ENCODE results near the gene ABCG1. TPM values are rescaled to one million over a fixed set of nuclear protein-coding genes. Genes with fewer than 3 reads are reported as not detected.

Gene ABCG1
- polyA plus RNA-seq, 4 donors: 5.5 to 46.5 (median 21.2) TPM

GRCh38 chr21:42230636-42231035, 11.7 kb downstream of the ABCG1 start:
- DNase-seq (no peak), FAIRE-seq (no peak)
- H3K27ac ChIP-seq (ENCODE audit: low read depth in 1 of 3, low read length in 2 of 3): no peak overlapping the region
- peaks cover 0 to 13% (median 0%) of the 10 kb centered on the region in 3 donors for H3K36me3 ChIP-seq (ENCODE audit: control insufficient read depth in 3 of 3, insufficient read depth in 2 of 3, low read depth in 1 of 3, low read length in 3 of 3)
- H3K4me1 ChIP-seq (ENCODE audit: control insufficient read depth in 3 of 3, insufficient read depth in 2 of 3, low read depth in 1 of 3, low read length in 2 of 3): peaks cover 18 to 60% (median 25%) of the 10 kb centered on the region in 3 donors
- no peaks in the 10 kb centered on the region for H3K27me3 ChIP-seq (ENCODE audit: control insufficient read depth in 3 of 3, insufficient read depth in 3 of 3, low read length in 3 of 3)
- H3K9me3 ChIP-seq (ENCODE audit: control insufficient read depth in 2 of 2, insufficient read depth in 1 of 2, low read depth in 1 of 2, low read length in 1 of 2): peaks cover 0 to 11% of the 10 kb centered on the region in 2 donors
- WGBS, 3 donors: 77 to 91% (median 90%) methylated on average over 13 of the region's 13 CpGs
- H3K4me3 ChIP-seq (ENCODE audit: low read depth in 1 of 3, low read length in 3 of 3): no peak overlapping the region

GRCh38 chr21:42231756-42232155, 12.8 kb downstream of the ABCG1 start:
- DNase-seq (no peak), FAIRE-seq (no peak)
- H3K27me3 ChIP-seq (ENCODE audit: control insufficient read depth in 3 of 3, insufficient read depth in 3 of 3, low read length in 3 of 3): no peaks in the 10 kb centered on the region
- no peak overlapping the region for H3K4me3 ChIP-seq (ENCODE audit: low read depth in 1 of 3, low read length in 3 of 3)
- peaks cover 18 to 59% (median 27%) of the 10 kb centered on the region in 3 donors for H3K4me1 ChIP-seq (ENCODE audit: control insufficient read depth in 3 of 3, insufficient read depth in 2 of 3, low read depth in 1 of 3, low read length in 2 of 3)
- H3K9me3 ChIP-seq (ENCODE audit: control insufficient read depth in 2 of 2, insufficient read depth in 1 of 2, low read depth in 1 of 2, low read length in 1 of 2): peaks cover 0 to 11% of the 10 kb centered on the region in 2 donors
- WGBS, 3 donors: 96 to 100% (median 100%) methylated on average over 2 of the region's 2 CpGs
- H3K36me3 ChIP-seq (ENCODE audit: control insufficient read depth in 3 of 3, insufficient read depth in 2 of 3, low read depth in 1 of 3, low read length in 3 of 3): peaks cover 0 to 11% (median 0%) of the 10 kb centered on the region in 3 donors
- H3K27ac ChIP-seq (ENCODE audit: low read depth in 1 of 3, low read length in 2 of 3): no peak overlapping the region

- Histone ChIP-seq H3K36me3 (ENCODE audit: control insufficient read depth in 3 of 3, insufficient read depth in 2 of 3, low read depth in 1 of 3, low read length in 3 of 3) (peaks cover 0 to 11% (median 0%) of the 10 kb centered on the region in 3 donors), H3K9me3 (ENCODE audit: control insufficient read depth in 2 of 2, insufficient read depth in 1 of 2, low read depth in 1 of 2, low read length in 1 of 2) (peaks cover 0 to 11% of the 10 kb centered on the region in 2 donors), H3K27ac (ENCODE audit: low read depth in 1 of 3, low read length in 2 of 3) (peak overlapping the region in 1 of 3 donors; percentile 46), H3K27me3 (ENCODE audit: control insufficient read depth in 3 of 3, insufficient read depth in 3 of 3, low read length in 3 of 3) (no peaks in the 10 kb centered on the region), H3K4me1 (ENCODE audit: control insufficient read depth in 3 of 3, insufficient read depth in 2 of 3, low read depth in 1 of 3, low read length in 2 of 3) (peaks cover 18 to 54% (median 25%) of the 10 kb centered on the region in 3 donors), H3K4me3 (ENCODE audit: low read depth in 1 of 3, low read length in 3 of 3) (no peak overlapping the region)
- peak in 1 of 2 donors; percentile 22 for DNase-seq
- 79 to 85% (median 80%) methylated on average over 8 of the region's 8 CpGs for WGBS, 3 donors
- no peak for FAIRE-seq
These were observed 13.4 kb downstream of the ABCG1 start for GRCh38 chr21:42232176-42232825.

GRCh38 chr21:42233067-42233961, 14.4 kb downstream of the ABCG1 start:
- WGBS, 3 donors: 20 to 28% (median 24%) methylated on average over 14 of the region's 14 CpGs
- peaks cover 0 to 5% of the 10 kb centered on the region in 2 donors for H3K9me3 ChIP-seq (ENCODE audit: control insufficient read depth in 2 of 2, insufficient read depth in 1 of 2, low read depth in 1 of 2, low read length in 1 of 2)
- H3K4me3 ChIP-seq (ENCODE audit: low read depth in 1 of 3, low read length in 3 of 3): no peak overlapping the region
- H3K27ac ChIP-seq (ENCODE audit: low read depth in 1 of 3, low read length in 2 of 3): peak overlapping the region; percentile 72 to 94 (median 90)
- H3K4me1 ChIP-seq (ENCODE audit: control insufficient read depth in 3 of 3, insufficient read depth in 2 of 3, low read depth in 1 of 3, low read length in 2 of 3): peaks cover 17 to 45% (median 22%) of the 10 kb centered on the region in 3 donors
- FAIRE-seq (no peak), DNase-seq (peak; percentile 74 to 80)
- peaks cover 0 to 11% (median 0%) of the 10 kb centered on the region in 3 donors for H3K36me3 ChIP-seq (ENCODE audit: control insufficient read depth in 3 of 3, insufficient read depth in 2 of 3, low read depth in 1 of 3, low read length in 3 of 3)
- no peaks in the 10 kb centered on the region for H3K27me3 ChIP-seq (ENCODE audit: control insufficient read depth in 3 of 3, insufficient read depth in 3 of 3, low read length in 3 of 3)

- H3K4me1 ChIP-seq (ENCODE audit: control insufficient read depth in 3 of 3, insufficient read depth in 2 of 3, low read depth in 1 of 3, low read length in 2 of 3): peaks cover 12 to 38% (median 15%) of the 10 kb centered on the region in 3 donors
- FAIRE-seq: no peak
- peak in 1 of 2 donors; percentile 30 for DNase-seq
These were observed 15.1 kb downstream of the ABCG1 start for GRCh38 chr21:42234041-42234440.

GRCh38 chr21:42234464-42235241, 15.7 kb downstream of the ABCG1 start:
- H3K27me3 ChIP-seq (ENCODE audit: control insufficient read depth in 3 of 3, insufficient read depth in 3 of 3, low read length in 3 of 3): no peaks in the 10 kb centered on the region
- peak overlapping the region in 2 of 3 donors; percentile 47 to 51 for H3K4me3 ChIP-seq (ENCODE audit: low read depth in 1 of 3, low read length in 3 of 3)
- peaks cover 0 to 5% (median 0%) of the 10 kb centered on the region in 3 donors for H3K36me3 ChIP-seq (ENCODE audit: control insufficient read depth in 3 of 3, insufficient read depth in 2 of 3, low read depth in 1 of 3, low read length in 3 of 3)
- peaks cover 12 to 38% (median 14%) of the 10 kb centered on the region in 3 donors for H3K4me1 ChIP-seq (ENCODE audit: control insufficient read depth in 3 of 3, insufficient read depth in 2 of 3, low read depth in 1 of 3, low read length in 2 of 3)
- 3 to 4% (median 3%) methylated on average over 60 to 73 of the region's 73 CpGs for WGBS, 3 donors
- FAIRE-seq (no peak), DNase-seq (peak; percentile 75 to 90)
- no peaks in the 10 kb centered on the region for H3K9me3 ChIP-seq (ENCODE audit: control insufficient read depth in 2 of 2, insufficient read depth in 1 of 2, low read depth in 1 of 2, low read length in 1 of 2)
- H3K27ac ChIP-seq (ENCODE audit: low read depth in 1 of 3, low read length in 2 of 3): peak overlapping the region; percentile 74 to 94 (median 90)

More at GRCh38 chr21:42234041-42234440, 15.1 kb downstream of the ABCG1 start:
- peak overlapping the region; percentile 72 to 94 (median 90) for H3K27ac ChIP-seq (ENCODE audit: low read depth in 1 of 3, low read length in 2 of 3)
- no peaks in the 10 kb centered on the region for H3K9me3 ChIP-seq (ENCODE audit: control insufficient read depth in 2 of 2, insufficient read depth in 1 of 2, low read depth in 1 of 2, low read length in 1 of 2)
- H3K4me3 ChIP-seq (ENCODE audit: low read depth in 1 of 3, low read length in 3 of 3): peak overlapping the region in 2 of 3 donors; percentile 34 to 47
- H3K36me3 ChIP-seq (ENCODE audit: control insufficient read depth in 3 of 3, insufficient read depth in 2 of 3, low read depth in 1 of 3, low read length in 3 of 3): peaks cover 0 to 5% (median 0%) of the 10 kb centered on the region in 3 donors
- 29 to 49% (median 36%) methylated on average over 8 of the region's 8 CpGs for WGBS, 3 donors
- H3K27me3 ChIP-seq (ENCODE audit: control insufficient read depth in 3 of 3, insufficient read depth in 3 of 3, low read length in 3 of 3): no peaks in the 10 kb centered on the region

GRCh38 chr21:42235593-42235992, 16.7 kb downstream of the ABCG1 start:
- 80 to 85% (median 84%) methylated on average over 9 of the region's 9 CpGs for WGBS, 3 donors
- H3K4me3 ChIP-seq (ENCODE audit: low read depth in 1 of 3, low read length in 3 of 3): no peak overlapping the region
- H3K4me1 ChIP-seq (ENCODE audit: control insufficient read depth in 3 of 3, insufficient read depth in 2 of 3, low read depth in 1 of 3, low read length in 2 of 3): peaks cover 12 to 38% (median 14%) of the 10 kb centered on the region in 3 donors
- peak overlapping the region in 1 of 3 donors; percentile 81 for H3K27ac ChIP-seq (ENCODE audit: low read depth in 1 of 3, low read length in 2 of 3)
- peaks cover 0 to 5% (median 0%) of the 10 kb centered on the region in 3 donors for H3K36me3 ChIP-seq (ENCODE audit: control insufficient read depth in 3 of 3, insufficient read depth in 2 of 3, low read depth in 1 of 3, low read length in 3 of 3)
- FAIRE-seq: no peak
- DNase-seq: no peak
- H3K27me3 ChIP-seq (ENCODE audit: control insufficient read depth in 3 of 3, insufficient read depth in 3 of 3, low read length in 3 of 3): no peaks in the 10 kb centered on the region
- no peaks in the 10 kb centered on the region for H3K9me3 ChIP-seq (ENCODE audit: control insufficient read depth in 2 of 2, insufficient read depth in 1 of 2, low read depth in 1 of 2, low read length in 1 of 2)
